ENCODE data around the gene PTPRK. TPM values are rescaled to one million over a fixed set of nuclear protein-coding genes. Genes with fewer than 3 reads are reported as not detected.

PTPRK gene
- total and polyA plus RNA-seq, 4 donors: 12.1 to 61.2 (median 29.1) TPM

DNA sequence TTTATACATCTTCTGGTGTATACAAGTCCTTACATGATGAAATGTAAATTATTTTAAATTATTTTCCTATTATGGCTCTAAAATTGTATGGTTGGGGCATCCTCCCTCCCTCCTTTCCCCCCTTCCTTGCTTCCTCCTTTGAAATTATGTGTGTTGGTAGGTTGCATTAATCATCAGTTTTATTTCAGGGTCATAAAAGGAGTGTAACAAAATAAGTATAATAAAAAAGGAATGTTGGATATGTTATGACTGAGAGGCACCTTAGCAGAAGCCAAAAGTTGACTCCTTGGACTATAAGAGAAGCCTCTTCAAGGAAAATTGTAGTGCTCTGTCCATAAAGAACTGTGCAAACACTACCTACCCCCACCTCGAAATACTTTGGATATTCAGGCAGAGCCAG is 46.6 kb upstream of the PTPRK start:
- no peaks in the 10 kb centered on the region for H3K9me3 ChIP-seq (ENCODE audit: control insufficient read depth in 4 of 4, low read length in 3 of 4)
- H3K4me1 ChIP-seq (ENCODE audit: control insufficient read depth in 4 of 4, insufficient read depth in 4 of 4, low read length in 3 of 4): no peaks in the 10 kb centered on the region
- no peak for DNase-seq (ENCODE audit: low spot score)
- no peak overlapping the region for H3K4me3 ChIP-seq (ENCODE audit: low read depth in 1 of 3, low read length in 3 of 3)
- no peak for TF ChIP-seq JUND (IDR thresholded peaks at IDR 0.05)
- TF ChIP-seq REST (IDR thresholded peaks at IDR 0.05): no peak
- TF ChIP-seq SP1 (IDR thresholded peaks at IDR 0.05): no peak
- TF ChIP-seq RAD21 (IDR thresholded peaks at IDR 0.05): no peak
- no peak for TF ChIP-seq TAF1 (conservative IDR thresholded peaks at IDR 0.05)
- TF ChIP-seq RXRA (IDR thresholded peaks at IDR 0.05): no peak
- TF ChIP-seq EGR1 (IDR thresholded peaks at IDR 0.05; ENCODE audit: low read depth in 2 of 2): no peak
- no peak for TF ChIP-seq NR2F2 (IDR thresholded peaks at IDR 0.05)
- TF ChIP-seq HNF4A (conservative IDR thresholded peaks at IDR 0.05): no peak
- no peak for TF ChIP-seq GABPA (IDR thresholded peaks at IDR 0.05 in 1 of 2, conservative IDR thresholded peaks at IDR 0.05 in 1 of 2)
- TF ChIP-seq FOXA1 (IDR thresholded peaks at IDR 0.05): no peak
- TF ChIP-seq HNF4G (IDR thresholded peaks at IDR 0.05): no peak
- TF ChIP-seq YY1 (IDR thresholded peaks at IDR 0.05): no peak
- no peak for TF ChIP-seq CTCF (IDR thresholded peaks at IDR 0.05; ENCODE audit: low read depth, low read length, missing input control)
- TF ChIP-seq FOXA2 (IDR thresholded peaks at IDR 0.05): no peak
- TF ChIP-seq, protein P1, sequence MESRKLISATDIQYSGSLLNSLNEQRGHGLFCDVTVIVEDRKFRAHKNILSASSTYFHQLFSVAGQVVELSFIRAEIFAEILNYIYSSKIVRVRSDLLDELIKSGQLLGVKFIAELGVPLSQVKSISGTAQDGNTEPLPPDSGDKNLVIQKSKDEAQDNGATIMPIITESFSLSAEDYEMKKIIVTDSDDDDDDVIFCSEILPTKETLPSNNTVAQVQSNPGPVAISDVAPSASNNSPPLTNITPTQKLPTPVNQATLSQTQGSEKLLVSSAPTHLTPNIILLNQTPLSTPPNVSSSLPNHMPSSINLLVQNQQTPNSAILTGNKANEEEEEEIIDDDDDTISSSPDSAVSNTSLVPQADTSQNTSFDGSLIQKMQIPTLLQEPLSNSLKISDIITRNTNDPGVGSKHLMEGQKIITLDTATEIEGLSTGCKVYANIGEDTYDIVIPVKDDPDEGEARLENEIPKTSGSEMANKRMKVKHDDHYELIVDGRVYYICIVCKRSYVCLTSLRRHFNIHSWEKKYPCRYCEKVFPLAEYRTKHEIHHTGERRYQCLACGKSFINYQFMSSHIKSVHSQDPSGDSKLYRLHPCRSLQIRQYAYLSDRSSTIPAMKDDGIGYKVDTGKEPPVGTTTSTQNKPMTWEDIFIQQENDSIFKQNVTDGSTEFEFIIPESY (IDR thresholded peaks at IDR 0.05): no peak
- TF ChIP-seq ATF3 (IDR thresholded peaks at IDR 0.05): no peak
- TF ChIP-seq, protein P2, sequence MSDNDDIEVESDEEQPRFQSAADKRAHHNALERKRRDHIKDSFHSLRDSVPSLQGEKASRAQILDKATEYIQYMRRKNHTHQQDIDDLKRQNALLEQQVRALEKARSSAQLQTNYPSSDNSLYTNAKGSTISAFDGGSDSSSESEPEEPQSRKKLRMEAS (IDR thresholded peaks at IDR 0.05): no peak
- H3K36me3 ChIP-seq (ENCODE audit: control insufficient read depth in 4 of 4, insufficient read depth in 3 of 4, low read depth in 1 of 4, low read length in 3 of 4): no peaks in the 10 kb centered on the region
- WGBS: 64% methylated on average over 1 of the region's 1 CpG
- H3K27ac ChIP-seq (ENCODE audit: low read depth in 1 of 2, low read length in 2 of 2): no peak overlapping the region
- no peak overlapping the region for H3K9ac ChIP-seq (ENCODE audit: low read depth in 1 of 2, low read length in 2 of 2)
- H3K27me3 ChIP-seq (ENCODE audit: control insufficient read depth in 4 of 4, insufficient read depth in 4 of 4, low read length in 3 of 4): no peaks in the 10 kb centered on the region

Measured in liver (tissue), 9 donors.